Kidney (tissue), 14 donors: ENCODE data around the gene DPP10. TPM values are rescaled to one million over a fixed set of nuclear protein-coding genes. Genes with fewer than 3 reads are reported as not detected.

ENCODE experiments used
- DNase-seq, 5 donors: peaks; one replicate each; pipeline ENCODE4 v3.0.0-alpha.2; 2013 to 2020
- FAIRE-seq: peaks from 2 replicates; lab custom pipeline; 2012; peaks lifted over from hg19 to GRCh38; lab: Jason Lieb, UNC
- H3K27ac ChIP-seq, 2 donors: one replicate each; pipeline ENCODE4 v1.7.0; 2013; ENCODE audit warnings: low read depth in 2 of 2, low read length in 2 of 2, inconsistent platforms in 1 of 2
- H3K27me3 ChIP-seq: one replicate; pipeline ENCODE4 v1.7.1; 2013; ENCODE audit warnings: low read length, inconsistent platforms; ENCODE audit not compliant: control insufficient read depth, insufficient read depth
- H3K36me3 ChIP-seq, 3 donors: one replicate each; pipeline versions ENCODE4 v1.7.0 to v1.7.1; 2013; ENCODE audit warnings: low read length in 3 of 3, control low read depth in 1 of 3, inconsistent platforms in 1 of 3; ENCODE audit not compliant: insufficient read depth in 3 of 3, control insufficient read depth in 2 of 3
- H3K4me1 ChIP-seq, 3 donors: one replicate each; pipeline versions ENCODE4 v1.7.0 to v1.7.1; 2013; ENCODE audit warnings: low read length in 3 of 3, inconsistent platforms in 1 of 3, low read depth in 1 of 3; ENCODE audit not compliant: control insufficient read depth in 2 of 3, insufficient read depth in 2 of 3
- H3K4me3 ChIP-seq, 3 donors: one replicate each; pipeline versions ENCODE4 v1.7.0 to v1.8.1; 2013; ENCODE audit warnings: low read length in 3 of 3, control low read depth in 1 of 3, inconsistent platforms in 1 of 3
- H3K9ac ChIP-seq, 3 donors: one replicate each; pipeline versions ENCODE4 v1.7.0 to v1.7.1; 2013; ENCODE audit warnings: low read length in 3 of 3, control low read depth in 1 of 3, inconsistent platforms in 1 of 3
- H3K9me3 ChIP-seq, 3 donors: one replicate each; pipeline versions ENCODE4 v1.7.0 to v1.7.1; 2013; ENCODE audit warnings: low read length in 3 of 3, control low read depth in 1 of 3, inconsistent platforms in 1 of 3; ENCODE audit not compliant: control insufficient read depth in 2 of 3, insufficient read depth in 1 of 3
- intact Hi-C: fragments of 100-400 bp; cut with DNase I; formaldehyde crosslinking; loops from one replicate; pipeline ENCODE4 v1.11.1; 2022
- polyA plus RNA-seq: library from polyadenylated mRNA; stranded (reverse); fragments of 350-450 nt; fragmentation: Illumina TruSeq; extraction: RNeasy Lipid Tissue Mini Kit (QIAGEN cat#74804); gene quantifications from one replicate; pipeline ENCODE4 v1.2.3, GENCODE V29; 2014; ENCODE audit warnings: low read depth, low replicate concordance; ENCODE audit not compliant: insufficient read depth
- total RNA-seq: library from RNA; stranded (reverse); fragmentation: NEBNext Ultra II Directional; extraction: Animal tissue kit (Norgen Biotek cat#: 25700); gene quantifications from one replicate; pipeline ENCODE4 v1.2.1, GENCODE V29; 2021
- TF ChIP-seq, protein P1 (sequence below): IDR thresholded peaks from 3 replicates; pipeline ENCODE4 v1.5.1; 2012; ENCODE audit warnings: mild to moderate bottlenecking, moderate library complexity, borderline replicate concordance; ENCODE audit not compliant: insufficient read depth; ENCODE audit errors: extremely low read depth
- donor health status: control.
- donor health status: control.
- donor health status: control.
- donor health status: control.
- donor health status: control.
- donor health status: DM: yes; HTN: yes; CAD: no.
- donor health status: Normal renal cell carcinoma (clear cell type).

The DPP10 gene
- total and polyA plus RNA-seq, 2 donors from 2014 or later = 0.67 TPM; not detected in 1

DNA sequence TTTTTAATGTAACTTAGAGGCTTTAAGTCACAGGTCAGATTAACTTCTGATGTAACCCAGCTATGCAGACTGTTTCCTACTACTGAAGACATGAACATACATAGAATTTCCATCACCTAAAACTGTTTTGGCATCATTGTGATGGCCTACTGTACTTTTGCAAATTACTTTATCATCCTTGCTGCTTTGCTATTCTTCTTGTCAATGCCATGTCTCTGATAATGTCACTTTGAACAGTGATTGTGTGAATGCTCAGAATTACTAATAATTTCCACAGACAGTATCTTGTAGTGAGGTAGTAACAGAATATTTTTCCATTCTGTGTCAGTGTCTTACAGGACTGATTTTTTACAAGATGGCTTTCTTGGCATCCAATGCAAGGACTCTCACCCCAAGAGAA lies 663.5 kb downstream of the DPP10 start:
- no peak for FAIRE-seq
- intact Hi-C loops = no loop called here
- no peaks in the 10 kb centered on the region for H3K36me3 ChIP-seq

DNA sequence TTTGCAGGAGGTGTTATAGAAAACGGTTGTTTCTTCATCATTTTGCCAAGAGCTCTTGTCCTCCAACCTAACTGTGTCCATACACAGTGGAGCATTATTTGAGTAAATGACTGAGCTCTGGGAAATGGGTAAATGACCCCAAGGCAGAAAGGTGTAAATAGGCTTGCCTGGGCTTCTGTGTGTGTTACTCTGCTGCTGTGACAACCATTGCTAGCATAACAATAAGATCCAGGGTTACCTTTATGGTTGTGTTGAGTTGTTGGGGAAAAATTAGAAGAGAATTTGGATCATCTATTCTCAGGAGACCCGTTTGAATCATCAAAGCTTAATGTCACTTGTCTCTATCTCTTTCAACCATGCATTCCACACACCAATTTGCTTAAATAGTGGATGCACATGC lies 672.7 kb downstream of the DPP10 start:
- H3K27me3 ChIP-seq = no peaks in the 10 kb centered on the region
- FAIRE-seq (no peak), DNase-seq (no peak)
- H3K9ac ChIP-seq = no peak overlapping the region
- no peaks in the 10 kb centered on the region for H3K4me1 ChIP-seq
- no peak overlapping the region for H3K4me3 ChIP-seq
- TF ChIP-seq, protein P1, sequence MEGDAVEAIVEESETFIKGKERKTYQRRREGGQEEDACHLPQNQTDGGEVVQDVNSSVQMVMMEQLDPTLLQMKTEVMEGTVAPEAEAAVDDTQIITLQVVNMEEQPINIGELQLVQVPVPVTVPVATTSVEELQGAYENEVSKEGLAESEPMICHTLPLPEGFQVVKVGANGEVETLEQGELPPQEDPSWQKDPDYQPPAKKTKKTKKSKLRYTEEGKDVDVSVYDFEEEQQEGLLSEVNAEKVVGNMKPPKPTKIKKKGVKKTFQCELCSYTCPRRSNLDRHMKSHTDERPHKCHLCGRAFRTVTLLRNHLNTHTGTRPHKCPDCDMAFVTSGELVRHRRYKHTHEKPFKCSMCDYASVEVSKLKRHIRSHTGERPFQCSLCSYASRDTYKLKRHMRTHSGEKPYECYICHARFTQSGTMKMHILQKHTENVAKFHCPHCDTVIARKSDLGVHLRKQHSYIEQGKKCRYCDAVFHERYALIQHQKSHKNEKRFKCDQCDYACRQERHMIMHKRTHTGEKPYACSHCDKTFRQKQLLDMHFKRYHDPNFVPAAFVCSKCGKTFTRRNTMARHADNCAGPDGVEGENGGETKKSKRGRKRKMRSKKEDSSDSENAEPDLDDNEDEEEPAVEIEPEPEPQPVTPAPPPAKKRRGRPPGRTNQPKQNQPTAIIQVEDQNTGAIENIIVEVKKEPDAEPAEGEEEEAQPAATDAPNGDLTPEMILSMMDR = no peak
- intact Hi-C loops = no loop called here
- H3K36me3 ChIP-seq = no peaks in the 10 kb centered on the region
- H3K27ac ChIP-seq = no peak overlapping the region
- no peaks in the 10 kb centered on the region for H3K9me3 ChIP-seq

More for the DNA sequence above, 663.5 kb downstream of the DPP10 start:
- no peaks in the 10 kb centered on the region for H3K4me1 ChIP-seq
- H3K4me3 ChIP-seq = no peak overlapping the region
- TF ChIP-seq, protein P1 = no peak
- no peak for DNase-seq
- no peak overlapping the region for H3K9ac ChIP-seq
- no peak overlapping the region for H3K27ac ChIP-seq
- no peaks in the 10 kb centered on the region for H3K9me3 ChIP-seq
- no peaks in the 10 kb centered on the region for H3K27me3 ChIP-seq

DNA sequence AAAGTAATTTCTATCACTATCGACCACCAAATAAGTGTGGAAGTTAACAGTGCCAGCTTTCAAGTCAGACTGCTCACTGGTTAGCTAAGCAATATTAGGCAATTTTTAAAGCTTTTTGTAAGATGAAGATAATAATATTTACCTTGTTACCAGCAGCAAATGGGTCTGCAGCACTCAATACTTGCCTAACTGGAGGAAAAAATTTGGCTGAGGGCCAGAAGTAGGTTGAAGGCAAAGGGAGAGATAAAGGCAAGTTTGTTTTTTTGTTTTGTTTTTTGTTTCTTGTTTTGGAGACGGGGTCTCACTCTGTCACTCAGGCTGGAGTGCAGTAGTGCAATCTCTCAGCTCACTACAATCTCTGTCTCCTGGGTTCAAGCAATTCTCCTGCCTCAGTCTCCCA lies 675.9 kb downstream of the DPP10 start:
- no peak overlapping the region for H3K4me3 ChIP-seq
- no peaks in the 10 kb centered on the region for H3K36me3 ChIP-seq
- H3K9me3 ChIP-seq = no peaks in the 10 kb centered on the region
- intact Hi-C loops = no loop called here
- no peak for DNase-seq
- no peak overlapping the region for H3K9ac ChIP-seq
- H3K27me3 ChIP-seq = no peaks in the 10 kb centered on the region
- TF ChIP-seq, protein P1 = no peak
- H3K27ac ChIP-seq = no peak overlapping the region
- FAIRE-seq = no peak
- no peaks in the 10 kb centered on the region for H3K4me1 ChIP-seq

DNA sequence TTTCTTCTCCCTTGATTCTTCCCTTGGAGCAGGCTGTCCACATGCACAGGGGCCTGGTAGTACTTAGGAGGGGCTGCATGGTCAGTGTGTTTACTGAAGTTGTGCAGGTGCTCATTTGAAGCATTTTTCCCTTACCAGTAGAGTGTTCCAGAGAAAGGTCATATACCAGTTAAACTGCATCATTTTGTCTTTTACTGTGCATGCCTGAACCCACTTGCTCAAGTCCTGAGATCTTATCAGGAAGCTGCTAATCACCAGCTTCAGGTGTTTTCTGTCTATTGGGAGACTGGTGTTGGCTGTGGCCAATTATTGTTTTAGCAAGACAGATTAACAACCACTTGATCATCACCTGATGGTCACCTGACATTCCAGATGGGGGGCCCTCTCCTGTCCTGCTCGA lies 676.6 kb downstream of the DPP10 start:
- H3K36me3 ChIP-seq = no peaks in the 10 kb centered on the region
- intact Hi-C loops = no loop called here
- H3K4me3 ChIP-seq = no peak overlapping the region
- no peaks in the 10 kb centered on the region for H3K4me1 ChIP-seq
- DNase-seq = no peak
- no peak overlapping the region for H3K27ac ChIP-seq
- H3K9me3 ChIP-seq = no peaks in the 10 kb centered on the region
- FAIRE-seq = no peak
- TF ChIP-seq, protein P1 = no peak
- H3K9ac ChIP-seq = no peak overlapping the region
- H3K27me3 ChIP-seq = no peaks in the 10 kb centered on the region
